HEK293 (cell line): ENCODE measurements around the gene LPIN1.

Source experiments
- CTCF ChIP-seq: fragments of 450-650 bp; formaldehyde crosslinking; IDR thresholded peaks from 2 replicates; pipeline ENCODE4 v1.5.1; 2016; ENCODE audit warnings: missing biosample characterization, missing genetic modification characterization
- GLI2 ChIP-seq: fragments of 450-650 bp; formaldehyde crosslinking; IDR thresholded peaks from 2 replicates; pipeline ENCODE4; 2017; ENCODE audit warnings: missing biosample characterization, missing genetic modification characterization, low read depth, borderline replicate concordance
- MYNN ChIP-seq: fragments of 450-650 bp; formaldehyde crosslinking; IDR thresholded peaks from 2 replicates; pipeline ENCODE4 v1.5.1; 2016; ENCODE audit warnings: missing biosample characterization, missing genetic modification characterization, borderline replicate concordance
- PATZ1 ChIP-seq: fragments of 450-650 bp; formaldehyde crosslinking; IDR thresholded peaks from 2 replicates; pipeline ENCODE4 v1.5.1; 2016; ENCODE audit warnings: missing biosample characterization, missing genetic modification characterization
- SP3 ChIP-seq: fragments of 450-650 bp; formaldehyde crosslinking; IDR thresholded peaks from 2 replicates; pipeline ENCODE4 v1.5.1; 2016; ENCODE audit warnings: missing biosample characterization, missing genetic modification characterization
- ZEB2 ChIP-seq: fragments of 450-650 bp; formaldehyde crosslinking; IDR thresholded peaks from 2 replicates; pipeline ENCODE4 v1.5.1; 2016; ENCODE audit warnings: missing biosample characterization, missing genetic modification characterization
- ZFP3 ChIP-seq: fragments of 450-650 bp; formaldehyde crosslinking; IDR thresholded peaks from 2 replicates; pipeline ENCODE4 v1.5.1; 2016; ENCODE audit warnings: low read depth, missing biosample characterization, missing genetic modification characterization
- ZNF169 ChIP-seq: fragments of 450-650 bp; formaldehyde crosslinking; IDR thresholded peaks from 2 replicates; pipeline ENCODE4 v1.5.1; 2016; ENCODE audit warnings: missing biosample characterization, missing genetic modification characterization
- ZNF18 ChIP-seq: fragments of 450-650 bp; formaldehyde crosslinking; IDR thresholded peaks from 2 replicates; pipeline ENCODE4 v1.5.1; 2016; ENCODE audit warnings: missing biosample characterization, missing genetic modification characterization
- ZNF664 ChIP-seq: fragments of 450-650 bp; formaldehyde crosslinking; IDR thresholded peaks from 2 replicates; pipeline ENCODE4 v1.5.1; 2016; ENCODE audit warnings: missing biosample characterization, missing genetic modification characterization

GRCh38 chr2:11837875-11838734 is 91.7 kb downstream of the LPIN1 start:
- TF ChIP-seq ZFP3 (no peak), ZNF664 (tag by site-specific recombination) (no peak), GLI2 (tag by site-specific recombination) (no peak), CTCF (tag by site-specific recombination) (no peak), MYNN (no peak), ZNF169 (tag by site-specific recombination) (no peak), SP3 (tag by site-specific recombination) (no peak), ZNF18 (tag by site-specific recombination) (no peak), ZEB2 (tag by site-specific recombination) (no peak), PATZ1 (tag by site-specific recombination) (no peak)
